ENCODE data around the gene PLEKHG2.

Gene PLEKHG2

GRCh38 chr19:39422020-39422419, 9.6 kb downstream of the PLEKHG2 start:
- H3K27ac ChIP-seq, result no peak overlapping the region

GRCh38 chr19:39423258-39424086, 11.0 kb downstream of the PLEKHG2 start:
- no peak overlapping the region for H3K27ac ChIP-seq
- TF ChIP-seq ZFX (IDR thresholded peaks at IDR 0.05), result no peak
- TF ChIP-seq, protein P1, sequence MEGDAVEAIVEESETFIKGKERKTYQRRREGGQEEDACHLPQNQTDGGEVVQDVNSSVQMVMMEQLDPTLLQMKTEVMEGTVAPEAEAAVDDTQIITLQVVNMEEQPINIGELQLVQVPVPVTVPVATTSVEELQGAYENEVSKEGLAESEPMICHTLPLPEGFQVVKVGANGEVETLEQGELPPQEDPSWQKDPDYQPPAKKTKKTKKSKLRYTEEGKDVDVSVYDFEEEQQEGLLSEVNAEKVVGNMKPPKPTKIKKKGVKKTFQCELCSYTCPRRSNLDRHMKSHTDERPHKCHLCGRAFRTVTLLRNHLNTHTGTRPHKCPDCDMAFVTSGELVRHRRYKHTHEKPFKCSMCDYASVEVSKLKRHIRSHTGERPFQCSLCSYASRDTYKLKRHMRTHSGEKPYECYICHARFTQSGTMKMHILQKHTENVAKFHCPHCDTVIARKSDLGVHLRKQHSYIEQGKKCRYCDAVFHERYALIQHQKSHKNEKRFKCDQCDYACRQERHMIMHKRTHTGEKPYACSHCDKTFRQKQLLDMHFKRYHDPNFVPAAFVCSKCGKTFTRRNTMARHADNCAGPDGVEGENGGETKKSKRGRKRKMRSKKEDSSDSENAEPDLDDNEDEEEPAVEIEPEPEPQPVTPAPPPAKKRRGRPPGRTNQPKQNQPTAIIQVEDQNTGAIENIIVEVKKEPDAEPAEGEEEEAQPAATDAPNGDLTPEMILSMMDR (conservative IDR thresholded peaks at IDR 0.05), result no peak

More at GRCh38 chr19:39422020-39422419, 9.6 kb downstream of the PLEKHG2 start:
- TF ChIP-seq ZFX (IDR thresholded peaks at IDR 0.05), result no peak
- TF ChIP-seq, protein P1 (conservative IDR thresholded peaks at IDR 0.05), result no peak

DNA sequence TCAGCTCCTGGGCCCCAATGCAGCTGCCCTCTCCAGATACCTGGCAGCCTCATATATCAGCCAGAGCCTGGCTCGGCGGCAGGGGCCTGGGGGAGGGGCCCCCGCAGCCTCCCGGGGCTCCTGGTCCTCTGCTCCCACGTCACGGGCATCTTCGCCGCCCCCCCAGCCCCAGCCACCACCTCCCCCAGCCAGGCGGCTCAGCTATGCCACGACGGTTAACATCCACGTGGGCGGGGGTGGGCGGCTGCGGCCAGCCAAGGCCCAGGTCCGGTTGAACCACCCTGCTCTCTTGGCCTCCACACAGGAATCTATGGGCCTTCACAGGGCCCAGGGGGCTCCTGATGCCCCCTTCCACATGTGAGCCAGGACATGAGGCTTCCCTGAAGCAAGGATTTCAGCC, 12.5 kb downstream of the PLEKHG2 start:
- no peak for TF ChIP-seq ZFX (IDR thresholded peaks at IDR 0.05)
- TF ChIP-seq, protein P1 (conservative IDR thresholded peaks at IDR 0.05), result no peak
- no peak overlapping the region for H3K27ac ChIP-seq

DNA sequence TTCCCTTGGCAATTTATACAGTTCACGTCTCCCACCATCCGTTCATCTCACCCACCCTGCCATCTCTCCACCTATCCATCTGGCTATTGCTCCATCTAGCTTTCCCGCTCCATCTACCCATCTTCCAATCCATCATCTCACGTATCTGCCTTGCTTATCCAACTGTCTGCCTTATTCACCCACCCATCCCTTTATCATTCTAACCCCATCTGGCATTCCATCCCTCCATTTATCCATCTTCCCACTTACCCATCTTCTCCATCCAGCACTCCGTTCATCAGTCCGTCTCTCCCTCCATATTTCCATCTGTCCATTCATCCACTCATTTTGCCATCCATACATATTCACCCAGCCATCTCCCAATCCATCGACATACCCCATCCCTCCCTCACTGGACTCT, 13.3 kb downstream of the PLEKHG2 start:
- H3K27ac ChIP-seq, result no peak overlapping the region
- TF ChIP-seq, protein P1 (conservative IDR thresholded peaks at IDR 0.05), result no peak
- no peak for TF ChIP-seq ZFX (IDR thresholded peaks at IDR 0.05)

DNA sequence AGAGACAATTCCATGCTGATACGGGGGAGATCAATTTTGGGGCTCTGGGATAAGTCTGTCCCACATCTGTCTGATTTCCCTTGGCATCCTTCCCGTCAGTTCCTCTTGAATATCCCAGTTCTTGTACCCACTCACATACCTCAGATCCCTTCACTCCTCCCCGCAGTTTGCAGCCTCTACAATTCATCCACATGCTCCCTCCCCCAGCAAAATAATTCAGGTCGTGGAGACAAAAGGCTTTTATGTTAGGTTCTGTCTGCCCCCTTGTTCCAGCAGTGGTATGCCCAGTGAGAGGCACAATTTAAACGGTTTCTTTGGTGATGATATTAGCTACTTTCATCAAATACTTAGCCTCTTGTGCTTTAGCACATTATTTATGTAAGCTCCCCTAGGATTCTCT, 13.7 kb downstream of the PLEKHG2 start:
- TF ChIP-seq, protein P1 (conservative IDR thresholded peaks at IDR 0.05), result no peak
- TF ChIP-seq ZFX (IDR thresholded peaks at IDR 0.05), result no peak
- no peak overlapping the region for H3K27ac ChIP-seq

GRCh38 chr19:39427707-39428106, 15.2 kb downstream of the PLEKHG2 start:
- no peak overlapping the region for H3K27ac ChIP-seq
- TF ChIP-seq, protein P1 (conservative IDR thresholded peaks at IDR 0.05), result no peak
- no peak for TF ChIP-seq ZFX (IDR thresholded peaks at IDR 0.05)

DNA sequence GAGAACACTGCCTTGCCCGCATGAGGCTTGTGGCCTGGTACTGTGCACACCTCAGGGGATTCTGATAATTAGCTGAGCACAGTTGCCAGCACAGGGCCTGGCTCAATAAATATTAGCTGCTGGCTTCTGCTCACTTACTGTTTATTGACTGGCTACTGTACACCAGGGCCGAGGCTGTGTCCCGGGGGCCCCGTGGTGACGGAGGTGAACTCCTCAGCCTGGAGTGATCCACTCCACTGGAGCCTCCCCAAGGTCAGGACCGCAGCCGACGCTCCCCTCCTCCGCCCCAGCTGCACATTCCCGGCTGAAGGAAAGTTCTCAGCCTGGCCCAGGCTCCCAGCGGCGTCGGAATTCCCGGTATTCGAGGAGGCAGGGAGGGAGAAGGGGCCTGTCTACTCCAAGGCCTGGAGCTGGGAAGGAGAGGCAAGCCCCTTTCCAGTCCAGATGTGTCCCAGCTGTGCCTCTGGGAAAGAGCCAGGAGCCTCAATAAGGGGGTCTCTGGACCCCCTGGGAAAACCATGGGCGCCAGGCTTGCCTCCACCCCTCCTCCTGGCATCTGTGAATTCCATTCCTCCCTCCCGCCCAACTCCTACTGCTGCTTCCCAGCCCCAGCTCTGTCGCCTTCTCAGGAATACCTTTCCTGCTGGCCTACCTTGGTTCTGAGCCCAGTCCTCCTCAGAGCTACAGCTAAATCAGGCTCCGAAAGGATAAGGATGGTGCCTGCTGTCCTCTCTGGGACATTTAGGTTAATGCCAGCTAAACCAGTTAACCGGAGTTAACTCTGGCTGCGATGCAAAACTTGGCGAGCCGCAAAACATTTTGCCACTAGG, 16.0 kb downstream of the PLEKHG2 start:
- no peak for TF ChIP-seq ZFX (IDR thresholded peaks at IDR 0.05)
- TF ChIP-seq, protein P1 (conservative IDR thresholded peaks at IDR 0.05), result no peak
- H3K27ac ChIP-seq, result no peak overlapping the region

All from C4-2B (cell line).